K562 (cell line): ENCODE data around the gene RACK1. TPM values are rescaled to one million over a fixed set of nuclear protein-coding genes. Genes with fewer than 3 reads are reported as not detected.

Experiments used
- CBX8 ChIP-seq: fragments of 200-600 bp; sonication (generic); IDR thresholded peaks from 2 replicates; pipeline ENCODE4 v1.6.1; 2012; ENCODE audit warnings: borderline replicate concordance, mixed run types, low read depth, mild to moderate bottlenecking, moderate library complexity, mixed read lengths, low read length, control low read depth, inconsistent platforms; ENCODE audit not compliant: poor library complexity, severe bottlenecking; ENCODE audit errors: extremely low read depth
- FOXA3 ChIP-seq, 2 experiments: fragments of 450-650 bp in 1 of 2; sonication (generic) in 1 of 2; formaldehyde crosslinking; IDR thresholded peaks in 1 of 2; conservative IDR thresholded peaks in 1 of 2; 2 replicates each; pipeline versions ENCODE4 v1.4.0 to v1.8.0; 2020 to 2022; ENCODE audit warnings: mild to moderate bottlenecking in 2 of 2, missing genetic modification reagents in 1 of 2
- GATAD2B ChIP-seq: fragments of 450-650 bp; IDR thresholded peaks from 2 replicates; pipeline ENCODE4 v1.6.1; 2017; ENCODE audit warnings: mild to moderate bottlenecking, borderline replicate concordance
- HDAC2 ChIP-seq: fragments of 450-650 bp; IDR thresholded peaks from 2 replicates; pipeline ENCODE4 v1.6.1; 2016; ENCODE audit warnings: mild to moderate bottlenecking
- KDM2B ChIP-seq: fragments of 250-450 bp; sonication (Bioruptor Pico); IDR thresholded peaks from 2 replicates; pipeline ENCODE4 v1.8.0; 2021; ENCODE audit warnings: mild to moderate bottlenecking, moderate library complexity
- MAX ChIP-seq: sonication (generic); formaldehyde crosslinking; IDR thresholded peaks from 2 replicates; pipeline ENCODE4 v1.9.0; 2022; ENCODE audit warnings: mild to moderate bottlenecking, missing genetic modification reagents
- PHTF2 ChIP-seq: fragments of 250-450 bp; sonication (Bioruptor Pico); IDR thresholded peaks from 2 replicates; pipeline ENCODE4 v1.5.0; 2021; ENCODE audit warnings: mild to moderate bottlenecking
- RBM34 ChIP-seq: fragments of 200-400 bp; formaldehyde crosslinking; IDR thresholded peaks from 2 replicates; pipeline ENCODE4 v1.6.1; 2018; ENCODE audit warnings: low read length, borderline replicate concordance; ENCODE audit not compliant: insufficient read depth
- TAF7 ChIP-seq: fragments of 450-650 bp; IDR thresholded peaks from 2 replicates; pipeline ENCODE4 v1.6.1; 2016; ENCODE audit warnings: missing genetic modification characterization, missing compliant biosample characterization
- TEAD1 ChIP-seq, 2 experiments: fragments of 450-650 bp in 1 of 2; sonication (generic) in 1 of 2; formaldehyde crosslinking; IDR thresholded peaks; 2 replicates each; pipeline versions ENCODE4 v1.4.0 to v1.8.0; 2020 to 2022; ENCODE audit warnings: mild to moderate bottlenecking in 2 of 2, missing genetic modification reagents in 1 of 2
- ZBTB5 ChIP-seq: fragments of 450-650 bp; IDR thresholded peaks from 2 replicates; pipeline ENCODE4 v1.6.1; 2017; ENCODE audit warnings: antibody characterized with exemption
- ZEB2 ChIP-seq: fragments of 450-650 bp; IDR thresholded peaks from 2 replicates; pipeline ENCODE4 v1.6.1; 2016
- ZNF584 ChIP-seq: fragments of 200-800 bp; sonication (Bioruptor generic); IDR thresholded peaks from 2 replicates; pipeline ENCODE4 v1.6.1; 2016; ENCODE audit warnings: low read depth, mild to moderate bottlenecking, missing genetic modification characterization, missing compliant biosample characterization
- ZNF644 ChIP-seq: fragments of 200-800 bp; sonication (Bioruptor generic); IDR thresholded peaks from 2 replicates; pipeline ENCODE4 v1.6.1; 2016; ENCODE audit warnings: low read depth, missing genetic modification characterization, missing compliant biosample characterization
- ZSCAN32 ChIP-seq: fragments of 450-650 bp; formaldehyde crosslinking; IDR thresholded peaks from 2 replicates; pipeline ENCODE4 v1.4.0; 2020; ENCODE audit warnings: mild to moderate bottlenecking, moderate library complexity
- polyA plus RNA-seq, 8 experiments: library from polyadenylated mRNA; depleted of rRNA in 4 of 8; stranded (reverse) in 5 of 8; unstranded in 3 of 8; fragments of >200 nt; fragmentation: Nextera tagmentation in 2 of 8; fragmentation: Illumina TruSeq in 1 of 8; extraction: Ambion mirVana in 2 of 8; extraction: Trizol in 1 of 8; gene quantifications; 2 replicates each; pipeline versions ENCODE4 v1.2.1 to v1.2.3, GENCODE V29; 2011 to 2014; ENCODE audit warnings: inconsistent platforms in 1 of 8, missing spikeins in 1 of 8
- total RNA-seq, 7 experiments: library from RNA; depleted of rRNA in 6 of 7; stranded (reverse); fragments of >200 nt in 6 of 7; fragmentation: Illumina TruSeq in 2 of 7; extraction: Trizol in 2 of 7; gene quantifications; 2 replicates each; pipeline versions ENCODE4 v1.2.1 to v1.2.3, GENCODE V29; 2011 to 2021; ENCODE audit warnings: low replicate concordance in 1 of 7
- TF ChIP-seq, protein P1 (sequence below): IDR thresholded peaks from 3 replicates; pipeline ENCODE4 v1.6.1; 2011; ENCODE audit warnings: borderline replicate concordance, mild to moderate bottlenecking; ENCODE audit not compliant: insufficient read length, insufficient read depth
- TF ChIP-seq, protein P2 (sequence below): fragments of 450-650 bp; IDR thresholded peaks from 2 replicates; pipeline ENCODE4 v1.6.1; 2016
- TF ChIP-seq, protein P3 (sequence below), 2 experiments: fragments of 250-450 bp in 1 of 2; fragments of 450-650 bp in 1 of 2; sonication (Bioruptor Pico) in 1 of 2; IDR thresholded peaks; 2 replicates each; pipeline versions ENCODE4 v1.6.1 to v1.8.0; 2016 to 2021; ENCODE audit warnings: mild to moderate bottlenecking in 2 of 2, moderate library complexity in 2 of 2, missing compliant biosample characterization in 1 of 2, missing genetic modification characterization in 1 of 2
- TF ChIP-seq, protein P4 (sequence below): fragments of 450-650 bp; IDR thresholded peaks from 2 replicates; pipeline ENCODE4 v1.6.1; 2017; ENCODE audit warnings: mild to moderate bottlenecking, moderate library complexity

Gene RACK1
- total and polyA plus RNA-seq, 9 of the 15 experiments (the other 6 are each of a cell fraction or from before 2014, with no cell fraction given): 2,303 to 5,311 (median 3,833) TPM

- TF ChIP-seq RBM34 (no peak), HDAC2 (peak; percentile 80), ZEB2 (0 out of 2 replicates have a peak, but pooled peaks have one; percentile 10), CBX8 (no peak), FOXA3 (CRISPR knock-in tag; conservative IDR thresholded peaks at IDR 0.05 in 1 of 2, IDR thresholded peaks at IDR 0.05 in 1 of 2) (0 out of 4 replicates have a peak, but pooled peaks of 1 of the 2 experiments have one; percentile 7), ZNF584 (CRISPR knock-in tag) (no peak), KDM2B (0 out of 2 replicates have a peak, but pooled peaks have one; percentile 15), ZBTB5 (no peak), TAF7 (tag) (peak; percentile 51; the same call in 1 of the 2 replicates), PHTF2 (CRISPR knock-in tag) (no peak), ZSCAN32 (CRISPR knock-in tag) (0 out of 2 replicates have a peak, but pooled peaks have one; percentile 35), GATAD2B (no peak), MAX (peak; percentile 48; the same call in 1 of the 2 replicates), TEAD1 (CRISPR knock-in tag; IDR thresholded peaks at IDR 0.05) (peak in 1 of 2 experiments; percentile 58; a peak in 2 of 4 replicates), ZNF644 (tag) (peak; percentile 39; the same call in 1 of the 2 replicates)
- TF ChIP-seq, protein P1, sequence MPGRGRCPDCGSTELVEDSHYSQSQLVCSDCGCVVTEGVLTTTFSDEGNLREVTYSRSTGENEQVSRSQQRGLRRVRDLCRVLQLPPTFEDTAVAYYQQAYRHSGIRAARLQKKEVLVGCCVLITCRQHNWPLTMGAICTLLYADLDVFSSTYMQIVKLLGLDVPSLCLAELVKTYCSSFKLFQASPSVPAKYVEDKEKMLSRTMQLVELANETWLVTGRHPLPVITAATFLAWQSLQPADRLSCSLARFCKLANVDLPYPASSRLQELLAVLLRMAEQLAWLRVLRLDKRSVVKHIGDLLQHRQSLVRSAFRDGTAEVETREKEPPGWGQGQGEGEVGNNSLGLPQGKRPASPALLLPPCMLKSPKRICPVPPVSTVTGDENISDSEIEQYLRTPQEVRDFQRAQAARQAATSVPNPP: no peak
- TF ChIP-seq, protein P2, sequence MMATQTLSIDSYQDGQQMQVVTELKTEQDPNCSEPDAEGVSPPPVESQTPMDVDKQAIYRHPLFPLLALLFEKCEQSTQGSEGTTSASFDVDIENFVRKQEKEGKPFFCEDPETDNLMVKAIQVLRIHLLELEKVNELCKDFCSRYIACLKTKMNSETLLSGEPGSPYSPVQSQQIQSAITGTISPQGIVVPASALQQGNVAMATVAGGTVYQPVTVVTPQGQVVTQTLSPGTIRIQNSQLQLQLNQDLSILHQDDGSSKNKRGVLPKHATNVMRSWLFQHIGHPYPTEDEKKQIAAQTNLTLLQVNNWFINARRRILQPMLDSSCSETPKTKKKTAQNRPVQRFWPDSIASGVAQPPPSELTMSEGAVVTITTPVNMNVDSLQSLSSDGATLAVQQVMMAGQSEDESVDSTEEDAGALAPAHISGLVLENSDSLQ: no peak
- TF ChIP-seq, protein P3, sequence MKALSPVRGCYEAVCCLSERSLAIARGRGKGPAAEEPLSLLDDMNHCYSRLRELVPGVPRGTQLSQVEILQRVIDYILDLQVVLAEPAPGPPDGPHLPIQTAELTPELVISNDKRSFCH (CRISPR knock-in tag; IDR thresholded peaks at IDR 0.05): no peak
- TF ChIP-seq, protein P3 (tag; IDR thresholded peaks at IDR 0.05): 0 out of 2 replicates have a peak, but pooled peaks have one; percentile 29
- TF ChIP-seq, protein P4, sequence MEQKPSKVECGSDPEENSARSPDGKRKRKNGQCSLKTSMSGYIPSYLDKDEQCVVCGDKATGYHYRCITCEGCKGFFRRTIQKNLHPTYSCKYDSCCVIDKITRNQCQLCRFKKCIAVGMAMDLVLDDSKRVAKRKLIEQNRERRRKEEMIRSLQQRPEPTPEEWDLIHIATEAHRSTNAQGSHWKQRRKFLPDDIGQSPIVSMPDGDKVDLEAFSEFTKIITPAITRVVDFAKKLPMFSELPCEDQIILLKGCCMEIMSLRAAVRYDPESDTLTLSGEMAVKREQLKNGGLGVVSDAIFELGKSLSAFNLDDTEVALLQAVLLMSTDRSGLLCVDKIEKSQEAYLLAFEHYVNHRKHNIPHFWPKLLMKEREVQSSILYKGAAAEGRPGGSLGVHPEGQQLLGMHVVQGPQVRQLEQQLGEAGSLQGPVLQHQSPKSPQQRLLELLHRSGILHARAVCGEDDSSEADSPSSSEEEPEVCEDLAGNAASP: no peak
These were observed 52.8 kb downstream of the RACK1 start (continued) for GRCh38 chr5:181190711-181191525.
